Neuronal stem cell (in vitro differentiated cells): ENCODE data around the gene ARAP1.

Experiments
- DNase-seq: peaks from one replicate; pipeline ENCODE4 v3.0.0-alpha.2; 2013; ENCODE audit warnings: low spot score
- H2AFZ ChIP-seq: one replicate; pipeline ENCODE4 v1.6.1; 2013; ENCODE audit warnings: mild to moderate bottlenecking, low read length, inconsistent platforms
- H2AK5ac ChIP-seq: 2 replicates; pipeline ENCODE4 v1.6.1; 2013; ENCODE audit warnings: low read depth, mild to moderate bottlenecking, inconsistent platforms, low read length, moderate library complexity, mixed read lengths
- H2BK120ac ChIP-seq: 2 replicates; pipeline ENCODE4 v1.6.1; 2013; ENCODE audit warnings: low read depth, mild to moderate bottlenecking, inconsistent platforms, low read length, moderate library complexity, mixed read lengths
- H2BK12ac ChIP-seq: one replicate; pipeline ENCODE4 v1.6.1; 2013; ENCODE audit warnings: low read length, inconsistent platforms
- H2BK15ac ChIP-seq: 2 replicates; pipeline ENCODE4 v1.6.1; 2013; ENCODE audit warnings: mild to moderate bottlenecking, low read length, inconsistent platforms, mixed read lengths
- H2BK5ac ChIP-seq: one replicate; pipeline ENCODE4 v1.6.1; 2013; ENCODE audit warnings: inconsistent platforms, mild to moderate bottlenecking, low read length, moderate library complexity
- H3K14ac ChIP-seq: one replicate; pipeline ENCODE4 v1.6.1; 2013; ENCODE audit warnings: low read length, inconsistent platforms
- H3K18ac ChIP-seq: 2 replicates; pipeline ENCODE4 v1.6.1; 2013; ENCODE audit warnings: low read length, inconsistent platforms
- H3K23ac ChIP-seq: 2 replicates; pipeline ENCODE4 v1.6.1; 2013; ENCODE audit warnings: low read depth, mild to moderate bottlenecking, mixed read lengths, low read length, inconsistent platforms; ENCODE audit not compliant: poor library complexity
- H3K27ac ChIP-seq: replicated peaks from 3 replicates; pipeline ENCODE4 v1.5.1; 2013; ENCODE audit warnings: low read length, inconsistent platforms
- H3K27me3 ChIP-seq, 3 experiments: 2 replicates each; pipeline ENCODE4 v1.6.1; 2013; ENCODE audit warnings: low read length in 3 of 3, mild to moderate bottlenecking in 2 of 3, inconsistent platforms in 1 of 3, low read depth in 1 of 3, mixed read lengths in 1 of 3, moderate library complexity in 1 of 3; ENCODE audit not compliant: control insufficient read depth in 3 of 3, insufficient read depth in 3 of 3
- H3K36me3 ChIP-seq, 2 donors: replicated peaks in 1 of 2; 2 replicates each; pipeline ENCODE4 v1.6.1; 2013; ENCODE audit warnings: low read length in 2 of 2; ENCODE audit not compliant: control insufficient read depth in 2 of 2, insufficient read depth in 2 of 2
- H3K4ac ChIP-seq: 2 replicates; pipeline ENCODE4 v1.6.1; 2013; ENCODE audit warnings: inconsistent platforms, mild to moderate bottlenecking, low read length, moderate library complexity
- H3K4me1 ChIP-seq, 2 donors: 1 replicate in 1 of 2; 2 replicates in 1 of 2; pipeline ENCODE4 v1.6.1; 2013; ENCODE audit warnings: low read length in 2 of 2, low read depth in 1 of 2; ENCODE audit not compliant: control insufficient read depth in 2 of 2, insufficient read depth in 1 of 2
- H3K4me2 ChIP-seq: one replicate; pipeline ENCODE4 v1.6.1; 2013; ENCODE audit warnings: mild to moderate bottlenecking, low read length, inconsistent platforms; ENCODE audit not compliant: insufficient read depth, poor library complexity, severe bottlenecking
- H3K4me3 ChIP-seq, 2 donors: 2 replicates each; pipeline ENCODE4 v1.5.1; 2013; ENCODE audit warnings: low read length in 2 of 2, mild to moderate bottlenecking in 2 of 2, inconsistent platforms in 1 of 2, moderate library complexity in 1 of 2
- H3K79me1 ChIP-seq: one replicate; pipeline ENCODE4 v1.6.1; 2013; ENCODE audit warnings: low read depth, mild to moderate bottlenecking, inconsistent platforms, low read length, moderate library complexity
- H3K9ac ChIP-seq: one replicate; pipeline ENCODE4 v1.6.1; 2013; ENCODE audit warnings: mild to moderate bottlenecking, low read depth, low read length, inconsistent platforms; ENCODE audit not compliant: poor library complexity
- H3K9me3 ChIP-seq, 2 donors: replicated peaks in 1 of 2; 2 replicates each; pipeline versions ENCODE3 to v1.6.1; 2013; ENCODE audit warnings: low read length in 2 of 2, mild to moderate bottlenecking in 2 of 2, inconsistent platforms in 1 of 2, low read depth in 1 of 2, mixed read lengths in 1 of 2, moderate library complexity in 1 of 2; ENCODE audit not compliant: control insufficient read depth in 2 of 2, insufficient read depth in 1 of 2
- H4K8ac ChIP-seq: one replicate; pipeline ENCODE4 v1.6.1; 2013; ENCODE audit warnings: low read depth, mild to moderate bottlenecking, inconsistent platforms, low read length, moderate library complexity
- H4K91ac ChIP-seq: one replicate; pipeline ENCODE4 v1.6.1; 2013; ENCODE audit warnings: low read length, low read depth, mild to moderate bottlenecking, inconsistent platforms; ENCODE audit not compliant: poor library complexity
- WGBS, 2 donors: extraction: QIAGEN DNeasy Blood & Tissue Kit; methylation state at CpG; one replicate each; pipeline ENCODE4 v1.1.7; 2013; ENCODE audit warnings: missing lambda C conversion rate in 2 of 2, mixed read lengths in 1 of 2; ENCODE audit not compliant: insufficient read length in 2 of 2, insufficient replicate concordance in 1 of 2; ENCODE audit errors: extremely low coverage in 2 of 2; 5-methylcytosine and 5-hydroxymethylcytosine counted together

Gene ARAP1

DNA sequence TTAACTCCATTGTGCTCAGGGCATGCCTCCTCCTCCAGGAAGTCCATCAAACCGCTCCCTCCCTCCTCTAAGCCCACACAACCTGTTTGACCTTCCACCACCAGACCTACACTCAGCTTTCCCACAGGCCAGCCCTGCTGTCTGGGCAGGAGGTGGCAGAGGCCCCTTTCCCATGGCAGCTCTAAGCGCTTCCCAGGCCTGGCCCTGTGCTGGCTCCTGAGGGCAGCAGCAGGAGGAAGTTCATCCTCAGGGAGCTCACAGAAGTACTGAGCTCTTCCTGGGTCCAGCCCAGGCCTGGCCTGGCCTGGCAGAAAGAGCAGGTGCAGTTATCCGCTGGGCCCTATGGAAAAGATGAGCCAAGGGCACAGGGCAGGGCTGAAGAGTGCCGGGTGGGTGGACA is 31.4 kb downstream of the ARAP1 start:
- Histone ChIP-seq H3K27ac (no peak overlapping the region), H3K9me3 (no peaks in the 10 kb centered on the region), H3K14ac (no peak overlapping the region), H2BK120ac (no peak overlapping the region), H3K36me3 (no peaks in the 10 kb centered on the region), H4K8ac (no peak overlapping the region), H3K4ac (no peak overlapping the region), H3K18ac (no peak overlapping the region), H3K79me1 (no peaks in the 10 kb centered on the region), H3K4me2 (no peak overlapping the region), H2AFZ (no peak overlapping the region), H4K91ac (no peak overlapping the region), H2BK12ac (no peak overlapping the region), H3K4me3 (no peak overlapping the region), H3K4me1 (peaks cover 4 to 31% of the 10 kb centered on the region in 2 donors), H3K27me3 (no peaks in the 10 kb centered on the region), H3K23ac (no peak overlapping the region), H3K9ac (no peak overlapping the region), H2AK5ac (no peak overlapping the region), H2BK15ac (no peak overlapping the region), H2BK5ac (no peak overlapping the region)
- no CpG with 5 or more reads among the region's 4 CpGs for WGBS, 2 donors
- DNase-seq: no peak

DNA sequence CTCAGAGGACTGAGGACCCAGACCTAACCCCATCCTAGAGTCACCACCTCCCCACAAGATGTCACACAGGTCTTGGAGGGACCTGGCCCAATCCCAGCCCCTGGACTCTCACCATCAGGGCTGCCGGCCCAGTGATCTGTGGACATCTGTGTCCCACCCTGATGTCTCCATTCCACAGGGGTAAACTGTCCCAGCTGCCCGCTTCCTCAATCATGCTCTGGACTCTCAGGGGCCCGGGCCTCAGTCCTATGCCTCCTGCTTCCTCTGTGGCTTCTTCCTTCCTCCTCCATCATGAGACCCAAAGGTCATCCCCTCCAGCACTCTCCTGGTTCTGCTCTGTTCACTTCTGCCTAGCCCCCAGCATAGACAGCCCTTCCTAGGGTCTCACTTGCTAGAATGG is 32.2 kb downstream of the ARAP1 start:
- H3K23ac ChIP-seq: no peak overlapping the region
- H3K14ac ChIP-seq: no peak overlapping the region
- H3K27ac ChIP-seq: no peak overlapping the region
- no peak overlapping the region for H3K9ac ChIP-seq
- H2BK120ac ChIP-seq: no peak overlapping the region
- H3K79me1 ChIP-seq: no peaks in the 10 kb centered on the region
- H3K4me1 ChIP-seq: peaks cover 4 to 31% of the 10 kb centered on the region in 2 donors
- H2BK12ac ChIP-seq: no peak overlapping the region
- no CpG with 5 or more reads among the region's 3 CpGs for WGBS, 2 donors
- no peaks in the 10 kb centered on the region for H3K27me3 ChIP-seq
- no peak overlapping the region for H2AFZ ChIP-seq
- no peak overlapping the region for H4K8ac ChIP-seq
- DNase-seq: no peak
- no peak overlapping the region for H2AK5ac ChIP-seq
- no peak overlapping the region for H4K91ac ChIP-seq
- no peaks in the 10 kb centered on the region for H3K9me3 ChIP-seq
- no peaks in the 10 kb centered on the region for H3K36me3 ChIP-seq
- H2BK15ac ChIP-seq: no peak overlapping the region
- no peak overlapping the region for H2BK5ac ChIP-seq
- no peak overlapping the region for H3K4ac ChIP-seq
- no peak overlapping the region for H3K18ac ChIP-seq
- no peak overlapping the region for H3K4me2 ChIP-seq
- H3K4me3 ChIP-seq: no peak overlapping the region

DNA sequence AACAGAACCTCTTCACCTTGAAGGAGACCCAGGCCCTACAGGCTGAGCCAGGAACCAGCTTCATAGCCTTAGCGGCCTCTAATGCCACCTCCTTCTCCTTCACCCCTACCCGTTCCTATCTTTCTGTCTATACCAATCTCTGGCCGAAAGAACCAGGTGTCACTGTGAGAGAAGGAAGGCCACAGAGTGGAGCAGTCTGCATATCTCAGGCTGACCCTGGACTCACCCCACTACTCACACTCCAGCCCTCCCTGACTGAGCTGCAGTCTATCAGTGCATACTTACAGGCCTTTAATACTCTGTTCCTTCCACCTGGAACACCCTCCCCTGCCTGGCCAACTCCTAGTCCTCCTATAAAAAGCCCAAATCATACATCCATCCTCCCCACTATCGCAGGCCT is 32.7 kb downstream of the ARAP1 start:
- no peak overlapping the region for H3K4ac ChIP-seq
- no peak overlapping the region for H2BK120ac ChIP-seq
- H2BK12ac ChIP-seq: no peak overlapping the region
- H3K4me3 ChIP-seq: no peak overlapping the region
- H2BK5ac ChIP-seq: no peak overlapping the region
- H3K18ac ChIP-seq: no peak overlapping the region
- H2AFZ ChIP-seq: no peak overlapping the region
- H3K27me3 ChIP-seq: no peaks in the 10 kb centered on the region
- no peak overlapping the region for H3K23ac ChIP-seq
- H4K8ac ChIP-seq: no peak overlapping the region
- DNase-seq: no peak
- WGBS, 2 donors: no CpG with 5 or more reads among the region's 4 CpGs
- H3K27ac ChIP-seq: no peak overlapping the region
- no peak overlapping the region for H4K91ac ChIP-seq
- no peak overlapping the region for H3K9ac ChIP-seq
- H3K14ac ChIP-seq: no peak overlapping the region
- no peaks in the 10 kb centered on the region for H3K9me3 ChIP-seq
- no peak overlapping the region for H3K4me2 ChIP-seq
- peaks cover 4 to 31% of the 10 kb centered on the region in 2 donors for H3K4me1 ChIP-seq
- H3K79me1 ChIP-seq: no peaks in the 10 kb centered on the region
- H2AK5ac ChIP-seq: no peak overlapping the region
- no peak overlapping the region for H2BK15ac ChIP-seq
- H3K36me3 ChIP-seq: no peaks in the 10 kb centered on the region

DNA sequence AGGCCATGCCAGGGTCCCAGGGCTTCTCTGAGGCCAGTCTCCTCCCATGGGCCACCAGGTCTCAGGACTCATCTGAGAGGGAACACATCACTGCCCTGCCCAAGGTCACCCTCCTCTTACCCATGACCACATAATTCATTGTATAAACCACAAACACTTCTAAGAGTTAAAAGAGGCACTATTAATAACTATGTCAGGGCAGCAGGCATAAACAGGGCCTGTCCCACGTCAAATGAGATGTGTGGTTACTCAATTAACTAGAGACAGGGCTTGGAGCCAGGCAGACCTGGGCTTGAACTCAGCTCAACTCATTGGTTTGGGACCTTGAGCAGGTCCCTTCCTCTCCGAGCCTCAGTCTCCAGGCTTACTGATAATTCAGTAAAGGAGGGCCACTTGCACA is 33.1 kb downstream of the ARAP1 start:
- H2BK5ac ChIP-seq: no peak overlapping the region
- peaks cover 6 to 31% of the 10 kb centered on the region in 2 donors for H3K4me1 ChIP-seq
- H3K9me3 ChIP-seq: no peaks in the 10 kb centered on the region
- no peak overlapping the region for H2AK5ac ChIP-seq
- H4K8ac ChIP-seq: no peak overlapping the region
- no peak overlapping the region for H2BK15ac ChIP-seq
- no peak overlapping the region for H2BK120ac ChIP-seq
- no peak overlapping the region for H3K4me3 ChIP-seq
- H3K4ac ChIP-seq: no peak overlapping the region
- no peak overlapping the region for H2AFZ ChIP-seq
- no peaks in the 10 kb centered on the region for H3K36me3 ChIP-seq
- H3K27ac ChIP-seq: no peak overlapping the region
- no peak overlapping the region for H3K18ac ChIP-seq
- H3K79me1 ChIP-seq: no peaks in the 10 kb centered on the region
- no CpG with 5 or more reads among the region's 2 CpGs for WGBS, 2 donors
- no peak overlapping the region for H3K14ac ChIP-seq
- no peak overlapping the region for H3K4me2 ChIP-seq
- H3K27me3 ChIP-seq: no peaks in the 10 kb centered on the region
- H2BK12ac ChIP-seq: no peak overlapping the region
- no peak overlapping the region for H4K91ac ChIP-seq
- DNase-seq: no peak
- H3K23ac ChIP-seq: no peak overlapping the region
- no peak overlapping the region for H3K9ac ChIP-seq
